Cardiac septum (tissue), 1 donor: Measurements from ENCODE around the gene TAF4. TPM values are rescaled to one million over a fixed set of nuclear protein-coding genes. Genes with fewer than 3 reads are reported as not detected.
"Not testable (repeated sequence)": the region's sequence is repeated elsewhere in the genome, so short reads cannot be mapped to it uniquely, and the experiment has no call there.

Source experiments
- DNase-seq: peaks from one replicate; pipeline ENCODE4 v3.0.0-alpha.2; 2020; ENCODE audit warnings: low spot score
- intact Hi-C: fragments of 100-400 bp; cut with DNase I; formaldehyde crosslinking; loops from one replicate; pipeline ENCODE4 v1.14.0; 2022
- total RNA-seq: library from RNA; stranded (reverse); fragmentation: NEBNext Ultra II Directional; extraction: Animal tissue kit (Norgen Biotek cat#: 25700); gene quantifications from one replicate; pipeline ENCODE4 v1.2.1, GENCODE V29; 2021
- donor health status: DM: no; HTN: no; CAD: no.

The TAF4 gene
- total RNA-seq, 1 donor from 2014 or later: 13.6 TPM

DNA sequence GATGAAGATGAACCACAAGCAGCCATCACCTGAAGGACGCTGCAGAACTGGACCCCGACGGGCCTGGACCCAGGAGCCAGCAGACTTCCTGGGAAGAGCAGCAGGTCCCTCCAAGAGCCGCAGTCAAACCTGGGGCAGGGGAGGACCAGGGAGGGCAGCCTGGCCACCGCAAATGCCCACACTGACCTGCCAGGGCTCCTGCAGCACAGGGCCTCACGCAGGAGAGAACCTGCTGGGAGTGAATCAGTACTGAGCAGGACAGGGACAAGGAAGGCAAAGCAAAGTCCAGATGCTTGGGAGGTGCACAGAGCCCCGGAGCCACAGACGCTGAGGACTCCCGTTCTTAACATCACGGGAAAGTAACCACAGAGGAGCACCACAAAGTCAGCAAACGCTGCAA is 75.2 kb downstream of the TAF4 start:
- intact Hi-C loops: no loop called here
- no peak for DNase-seq

DNA sequence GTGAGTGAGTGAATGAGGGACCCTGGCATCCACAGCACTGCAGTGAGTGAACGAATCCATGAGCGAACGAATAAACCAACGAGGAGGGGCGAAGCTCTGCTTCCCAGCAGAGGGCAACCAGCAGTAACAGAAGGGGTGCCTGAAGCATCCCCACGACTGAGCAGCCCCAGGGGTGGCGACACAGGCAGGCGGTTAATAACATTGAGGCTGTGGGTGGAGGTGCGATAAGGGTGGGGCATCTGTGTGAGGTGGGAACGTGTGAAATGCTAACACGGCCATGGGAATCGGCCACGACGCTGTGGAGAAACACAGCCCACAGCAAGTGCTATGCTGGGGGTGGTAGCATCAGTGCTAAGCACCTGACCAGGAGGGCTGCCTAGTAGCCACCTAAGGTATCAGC is 75.9 kb downstream of the TAF4 start:
- DNase-seq: no peak
- intact Hi-C loops: no loop called here

DNA sequence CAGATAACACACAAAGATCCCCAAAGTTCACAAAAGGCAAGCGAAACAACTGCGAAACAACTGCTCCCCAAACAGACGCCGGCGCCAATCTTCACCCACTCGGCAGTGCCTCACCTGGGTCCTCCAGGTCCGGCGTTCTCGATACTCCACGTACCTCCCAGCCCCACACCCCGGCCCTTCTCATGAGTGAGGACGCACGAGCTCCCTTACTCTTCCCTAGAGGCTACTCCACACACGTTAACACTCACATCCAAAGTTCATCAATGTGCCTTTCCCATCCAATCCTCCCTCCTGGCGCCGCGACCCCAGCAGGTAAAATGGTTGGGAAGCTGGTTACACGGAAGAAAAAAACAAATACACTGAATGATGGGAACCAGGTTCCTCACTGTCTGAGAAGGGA is 77.0 kb downstream of the TAF4 start:
- intact Hi-C loops: no loop called here

DNA sequence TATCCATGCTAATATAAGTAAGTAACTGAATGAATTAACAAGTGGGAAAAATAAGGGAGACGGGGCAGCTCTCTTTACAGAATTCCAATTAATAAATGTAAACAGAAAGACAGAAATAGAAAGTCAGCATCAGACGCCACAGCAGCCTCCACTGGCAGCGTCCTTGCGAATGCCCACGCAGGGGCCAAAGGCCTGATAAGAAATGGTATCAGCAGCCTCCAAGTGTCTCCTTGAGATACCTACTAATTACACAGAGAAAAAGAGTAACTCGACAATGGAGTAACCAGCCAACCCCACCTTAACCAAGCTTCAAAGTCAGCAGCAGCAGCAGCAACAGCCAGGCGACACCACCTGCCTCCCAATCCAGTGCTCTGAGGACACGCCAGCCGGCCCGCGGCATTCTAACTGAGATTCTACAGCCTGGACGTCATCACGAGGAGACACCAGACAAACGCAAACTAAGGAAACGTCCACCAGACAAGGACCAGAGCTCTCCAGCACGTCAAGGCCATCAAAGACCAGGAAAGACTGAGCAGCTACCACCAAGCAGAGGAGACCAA is 78.8 kb downstream of the TAF4 start:
- DNase-seq: no peak
- intact Hi-C loops: no loop called here

More for the DNA sequence above, 77.0 kb downstream of the TAF4 start:
- DNase-seq: no peak

DNA sequence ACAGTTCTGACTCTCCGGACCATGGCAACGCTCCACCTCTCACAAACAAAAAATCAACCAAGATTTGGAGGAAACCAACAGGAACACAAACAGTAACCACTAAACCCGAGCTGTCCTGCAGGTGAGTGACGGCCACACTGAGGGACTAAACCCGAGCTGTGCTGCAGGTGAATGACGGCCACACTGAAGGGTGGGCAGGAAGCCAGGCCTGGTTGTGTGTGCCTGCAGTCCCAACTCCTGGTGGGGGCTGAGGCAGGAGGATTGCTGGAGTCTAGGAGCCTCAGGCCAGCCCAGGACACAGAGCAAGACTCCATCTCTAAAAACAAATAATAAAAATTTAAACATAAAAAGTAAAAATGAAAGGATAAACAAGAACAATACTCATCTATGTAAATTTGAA is 80.6 kb downstream of the TAF4 start:
- no peak for DNase-seq

DNA sequence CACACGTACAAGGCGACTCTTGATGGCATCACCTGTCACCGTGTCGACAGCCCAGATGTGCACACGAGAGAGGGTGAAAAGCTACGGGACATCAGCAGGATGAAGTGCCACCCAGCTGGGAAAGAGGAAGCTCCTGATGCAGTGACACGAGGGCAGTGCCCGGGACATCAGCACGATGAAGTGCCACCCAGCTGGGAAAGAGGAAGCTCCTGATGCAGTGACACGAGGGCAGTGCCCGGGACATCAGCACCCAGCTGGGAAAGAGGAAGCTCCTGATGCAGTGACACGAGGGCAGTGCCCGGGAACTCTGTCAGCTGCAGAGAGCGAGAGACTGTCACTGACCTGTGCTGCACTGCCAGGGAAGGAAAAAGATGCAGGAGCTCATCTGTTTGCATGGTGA is 81.2 kb downstream of the TAF4 start:
- intact Hi-C loops: not testable (repeated sequence)

More for the DNA sequence above, 80.6 kb downstream of the TAF4 start:
- intact Hi-C loops: no loop called here

DNA sequence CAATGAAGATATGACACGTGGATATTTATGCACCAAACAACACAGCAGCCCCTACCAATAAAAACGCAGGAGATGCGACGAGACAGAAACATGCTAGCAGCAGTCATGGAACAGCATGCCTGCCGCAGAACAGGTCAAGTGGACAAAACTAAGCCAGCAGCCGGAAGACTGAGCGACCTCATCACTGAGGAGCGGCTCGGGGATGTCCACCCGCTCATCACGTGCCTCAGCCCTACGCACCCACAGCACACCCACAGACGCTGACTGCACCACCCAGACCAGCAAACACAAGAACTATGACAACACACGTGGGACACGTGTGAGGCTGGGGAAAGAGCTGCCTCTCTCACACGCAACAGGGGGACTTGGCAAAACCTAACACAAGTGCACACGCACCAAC is 81.7 kb downstream of the TAF4 start:
- intact Hi-C loops: no loop called here
- DNase-seq: no peak

More for the DNA sequence above, 81.2 kb downstream of the TAF4 start:
- DNase-seq: not testable (repeated sequence)

DNA sequence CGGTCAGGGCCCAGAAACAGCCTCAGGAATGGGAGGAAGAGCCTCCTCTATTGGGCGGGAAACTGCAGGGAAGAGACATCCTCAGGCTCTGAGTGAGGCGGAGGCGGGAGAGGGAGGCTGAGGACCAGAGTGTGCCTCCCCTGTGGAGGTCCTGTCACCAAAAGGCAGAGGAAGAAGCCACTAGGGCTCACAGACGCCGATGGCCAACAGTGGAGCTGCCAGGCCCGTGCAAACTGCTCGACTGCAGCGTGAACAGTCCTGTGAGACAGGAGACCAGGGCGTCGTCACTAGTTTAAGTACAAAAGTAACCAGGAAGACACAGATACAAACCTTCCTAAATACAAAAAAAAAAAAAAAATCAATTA is 82.7 kb downstream of the TAF4 start:
- intact Hi-C loops: no loop called here
- DNase-seq: no peak

DNA sequence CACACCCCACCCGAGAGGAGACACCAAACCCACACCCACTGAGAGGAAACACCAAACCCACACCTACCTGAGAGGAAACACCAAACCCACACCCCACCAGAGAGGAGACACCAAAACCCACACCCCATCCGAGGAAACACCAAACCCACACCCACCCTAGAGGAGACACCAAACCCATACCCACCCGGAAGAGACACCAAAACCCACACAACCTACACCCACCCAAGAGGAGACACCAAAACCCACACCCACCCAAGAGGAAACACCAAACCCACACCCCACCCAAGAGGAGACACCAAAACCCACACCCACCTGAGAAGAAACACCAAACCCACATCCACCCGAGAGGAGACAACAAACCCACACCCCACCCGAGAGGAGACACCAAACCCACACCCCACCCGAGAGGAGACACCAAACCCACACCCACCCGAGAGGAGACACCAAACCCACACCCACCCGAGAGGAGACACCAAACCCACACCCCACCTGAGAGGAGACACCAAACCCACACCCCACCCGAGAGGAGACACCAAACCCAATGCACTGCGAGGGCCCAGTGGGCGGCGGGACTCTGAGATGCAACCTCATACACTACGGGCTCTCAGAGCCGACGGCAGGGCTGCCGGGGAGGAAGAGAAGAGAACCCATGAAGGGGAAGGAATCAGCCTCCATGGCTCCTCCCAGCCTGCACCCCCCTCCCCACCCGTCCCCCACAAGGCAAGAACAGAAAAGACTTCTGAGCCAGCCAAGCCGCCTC is 83.3 kb downstream of the TAF4 start:
- intact Hi-C loops: no loop called here
- DNase-seq: no peak

DNA sequence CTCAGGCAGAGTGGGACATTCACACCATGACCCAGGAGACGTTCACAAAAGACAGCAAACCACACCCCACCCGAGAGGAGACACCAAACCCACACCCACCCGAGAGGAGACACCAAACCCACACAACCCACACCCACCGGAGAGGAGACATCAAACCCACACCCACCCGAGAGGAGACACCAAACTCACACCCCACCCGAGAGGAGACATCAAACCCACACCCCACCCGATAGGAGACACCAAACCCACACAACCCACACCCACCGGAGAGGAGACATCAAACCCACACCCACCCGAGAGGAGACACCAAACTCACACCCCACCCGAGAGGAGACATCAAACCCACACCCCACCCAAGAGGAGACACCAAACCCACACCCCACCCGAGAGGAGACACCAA is 84.0 kb downstream of the TAF4 start:
- intact Hi-C loops, DNase-seq: not testable (repeated sequence)

DNA sequence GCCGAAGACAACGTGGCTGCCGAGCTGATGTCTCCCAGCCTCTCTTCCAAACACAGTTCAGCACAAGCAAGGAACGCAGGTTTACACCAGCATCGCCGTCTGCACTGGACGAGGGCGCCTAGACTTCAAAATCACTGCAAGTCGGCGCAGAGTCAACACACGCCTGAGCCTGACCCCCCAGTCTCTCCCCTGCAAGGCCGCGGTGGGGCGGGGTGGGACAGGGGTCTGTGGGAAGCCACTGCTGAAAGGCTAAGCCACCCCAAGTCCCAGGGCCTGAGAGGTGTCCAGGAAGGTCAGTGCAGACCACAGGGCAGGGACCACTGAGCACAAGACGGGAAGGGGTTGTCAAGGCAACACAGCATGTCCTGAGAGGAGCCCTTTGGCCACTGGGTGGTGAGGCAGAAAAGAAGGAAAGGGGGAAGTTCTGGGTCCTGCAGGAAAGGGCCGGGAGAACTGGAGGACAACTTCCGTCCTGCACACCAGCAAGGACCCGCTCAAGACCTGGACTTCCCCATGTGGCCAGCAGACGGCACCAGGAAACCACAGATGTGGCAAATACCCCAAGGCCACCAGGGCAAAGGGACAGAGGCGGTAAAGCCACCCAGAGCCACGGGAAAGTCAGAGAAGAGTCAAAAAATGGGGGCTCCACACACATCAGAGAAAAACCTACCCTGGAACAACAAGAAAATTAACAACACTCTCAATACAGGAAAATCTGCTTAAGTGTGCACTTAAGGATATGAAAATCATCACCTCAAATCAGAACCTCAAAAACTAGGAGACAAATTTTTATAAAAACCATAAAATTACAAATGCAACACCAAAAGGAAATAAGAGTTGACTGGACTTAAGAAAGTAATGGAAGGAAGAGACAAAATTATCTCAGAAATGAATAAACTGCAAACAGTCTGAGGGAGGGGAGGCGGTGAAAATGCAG is 84.8 kb downstream of the TAF4 start:
- intact Hi-C loops: no loop called here
- peak; percentile 83 for DNase-seq

DNA sequence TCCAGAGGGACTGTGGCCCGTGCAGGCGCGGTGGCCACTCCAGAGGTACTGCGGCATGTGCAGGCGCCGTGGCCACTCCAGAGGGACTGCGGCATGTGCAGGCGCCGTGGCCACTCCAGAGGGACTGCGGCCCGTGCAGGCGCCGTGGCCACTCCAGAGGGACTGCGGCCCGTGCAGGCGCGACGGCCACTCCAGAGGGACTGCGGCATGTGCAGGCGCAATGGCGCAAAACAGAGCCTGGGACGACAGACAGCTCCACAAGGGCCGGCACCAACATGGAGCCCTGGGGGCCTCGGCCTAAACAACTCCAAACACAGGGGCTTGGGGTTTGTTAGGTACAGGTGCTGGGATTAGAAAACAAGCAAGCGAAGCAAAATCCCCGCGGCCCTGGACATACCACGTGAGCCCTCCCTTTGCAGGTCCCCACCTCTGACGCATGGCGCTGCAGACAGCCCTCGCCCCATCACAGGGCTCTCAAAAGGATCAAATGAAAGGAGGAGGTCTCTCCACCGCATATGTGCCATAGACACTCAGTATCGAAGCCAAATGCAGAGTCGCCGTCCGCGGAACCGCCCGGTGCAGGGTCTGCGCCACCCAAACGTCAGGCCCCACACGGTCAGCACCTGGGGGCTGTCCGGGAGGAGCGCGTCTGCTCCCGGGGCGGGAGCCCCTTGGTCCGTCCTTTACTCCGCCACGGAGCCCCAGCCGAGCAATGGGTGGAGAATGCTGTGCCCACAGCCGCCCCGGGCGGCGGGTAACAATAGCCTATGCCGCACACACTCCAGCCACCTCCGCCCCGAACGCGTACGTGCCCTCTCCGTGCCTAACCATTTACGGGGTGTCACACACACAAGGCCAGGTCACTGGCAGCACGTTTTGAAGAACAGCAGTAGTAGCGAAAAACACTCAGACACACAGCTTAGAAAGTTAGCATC is 85.7 kb downstream of the TAF4 start:
- intact Hi-C loops: no loop called here
- no peak for DNase-seq

DNA sequence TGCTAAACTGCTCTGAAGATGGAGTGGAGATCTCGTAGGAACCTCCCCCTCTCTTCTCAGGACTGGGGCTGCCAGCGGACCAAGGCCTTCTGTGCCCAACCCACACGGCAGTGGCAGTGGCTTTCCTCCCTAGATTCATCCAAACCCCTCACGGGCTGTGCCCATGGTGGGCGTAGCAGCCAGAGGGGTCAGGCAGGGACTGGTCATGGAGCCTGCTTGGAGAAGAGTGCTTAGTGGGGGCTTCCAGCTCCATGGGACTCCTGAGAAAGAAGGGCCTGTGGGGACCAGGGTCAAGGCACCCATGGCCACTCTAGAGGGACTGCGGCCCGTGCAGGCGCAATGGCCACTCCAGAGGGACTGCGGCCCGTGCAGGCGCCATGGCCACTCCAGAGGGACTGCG is 86.6 kb downstream of the TAF4 start:
- no peak for DNase-seq
- intact Hi-C loops: no loop called here

DNA sequence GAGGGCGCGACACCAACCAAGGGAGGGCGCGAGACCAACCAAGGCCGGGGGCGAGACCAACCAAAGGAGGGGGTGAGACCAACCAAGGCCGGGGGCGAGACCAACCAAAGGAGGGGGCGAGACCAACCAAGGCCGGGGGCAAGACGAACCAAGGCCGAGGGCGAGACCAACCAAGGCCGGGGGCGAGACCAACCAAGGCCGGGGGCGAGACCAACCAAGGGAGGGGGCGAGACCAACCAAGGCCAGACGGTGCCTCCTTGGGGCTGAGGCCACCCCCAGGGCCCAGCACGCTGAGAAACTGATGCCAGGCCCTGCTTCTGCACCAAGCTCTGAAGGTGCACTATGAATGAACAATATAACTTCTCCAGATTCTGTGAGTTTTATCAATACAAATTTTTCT is 87.2 kb downstream of the TAF4 start:
- intact Hi-C loops: no loop called here
- DNase-seq: no peak

DNA sequence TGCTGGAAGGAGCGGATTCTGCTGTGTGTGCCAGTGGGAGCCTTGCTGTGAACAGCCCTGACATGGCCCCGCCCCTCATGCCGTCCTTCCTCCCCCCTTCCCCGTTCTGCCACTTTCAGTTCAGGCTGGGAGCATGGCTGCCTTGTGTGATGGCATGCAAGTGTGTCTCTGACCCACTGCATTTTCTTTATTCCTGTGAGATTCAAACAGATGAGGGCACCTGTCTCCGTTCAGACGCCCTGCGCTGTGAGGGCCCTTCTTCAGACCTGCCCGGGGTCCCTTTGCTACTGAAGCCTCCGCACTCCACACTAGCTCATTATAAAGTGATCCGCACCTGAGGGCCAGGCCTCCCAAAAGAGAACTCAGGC is 88.3 kb downstream of the TAF4 start:
- intact Hi-C loops: no loop called here

DNA sequence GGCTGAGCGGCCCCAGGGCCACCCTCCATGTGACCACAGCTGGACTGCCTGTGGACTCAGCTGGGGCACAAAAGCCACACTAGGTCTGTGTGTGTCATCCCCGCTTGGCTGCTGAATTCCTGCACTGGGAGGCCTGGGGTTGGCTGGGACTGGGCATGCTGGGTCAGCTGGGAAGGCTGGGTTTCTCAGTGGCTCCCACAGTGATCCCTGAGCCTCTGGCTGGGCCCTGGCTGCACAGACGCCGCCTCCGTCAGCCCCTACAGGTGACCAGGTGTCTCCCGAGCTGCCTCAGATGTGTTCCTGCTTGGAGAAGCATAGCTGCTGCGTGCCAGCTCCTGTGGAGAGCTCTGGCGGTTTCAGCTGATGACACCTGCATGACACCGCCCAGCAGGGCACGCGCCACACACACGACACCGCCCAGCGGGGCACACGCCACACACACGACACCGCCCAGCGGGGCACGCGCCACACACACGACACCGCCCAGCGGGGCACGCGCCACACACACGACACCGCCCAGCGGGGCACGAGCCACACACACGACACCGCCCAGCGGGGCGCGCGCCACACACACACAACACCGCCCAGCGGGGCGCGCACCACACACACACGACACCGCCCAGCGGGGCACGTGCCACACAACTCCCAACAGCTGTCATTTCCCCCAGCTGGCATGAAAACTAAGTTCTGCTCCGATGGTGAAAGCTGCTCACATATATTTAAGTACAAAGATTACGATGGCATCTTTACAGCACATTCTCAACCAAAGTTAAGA is 88.8 kb downstream of the TAF4 start:
- peak; percentile 57 for DNase-seq
- intact Hi-C loops: no loop called here

More for the DNA sequence above, 88.3 kb downstream of the TAF4 start:
- peak; percentile 15 for DNase-seq

DNA sequence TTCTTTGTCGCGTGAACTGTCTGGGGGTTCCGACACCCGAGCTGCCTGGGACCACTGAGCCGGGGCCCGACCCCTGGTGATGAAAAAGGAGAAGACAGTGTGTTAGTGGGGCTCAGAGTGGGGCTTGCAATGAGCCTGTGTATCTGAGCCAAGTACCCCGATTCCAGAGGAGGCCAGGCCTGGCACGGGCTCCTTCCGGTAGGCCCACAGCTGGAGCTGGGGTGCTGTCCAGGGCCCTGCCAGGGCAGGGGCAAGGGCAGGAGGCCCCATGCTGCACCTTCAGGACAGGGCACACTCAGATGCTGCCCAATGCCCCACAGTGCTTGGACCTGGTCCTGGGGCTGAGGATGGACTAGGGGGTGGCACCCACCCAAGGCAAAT is 89.4 kb downstream of the TAF4 start:
- peak; percentile 51 for DNase-seq
- intact Hi-C loops: no loop called here

DNA sequence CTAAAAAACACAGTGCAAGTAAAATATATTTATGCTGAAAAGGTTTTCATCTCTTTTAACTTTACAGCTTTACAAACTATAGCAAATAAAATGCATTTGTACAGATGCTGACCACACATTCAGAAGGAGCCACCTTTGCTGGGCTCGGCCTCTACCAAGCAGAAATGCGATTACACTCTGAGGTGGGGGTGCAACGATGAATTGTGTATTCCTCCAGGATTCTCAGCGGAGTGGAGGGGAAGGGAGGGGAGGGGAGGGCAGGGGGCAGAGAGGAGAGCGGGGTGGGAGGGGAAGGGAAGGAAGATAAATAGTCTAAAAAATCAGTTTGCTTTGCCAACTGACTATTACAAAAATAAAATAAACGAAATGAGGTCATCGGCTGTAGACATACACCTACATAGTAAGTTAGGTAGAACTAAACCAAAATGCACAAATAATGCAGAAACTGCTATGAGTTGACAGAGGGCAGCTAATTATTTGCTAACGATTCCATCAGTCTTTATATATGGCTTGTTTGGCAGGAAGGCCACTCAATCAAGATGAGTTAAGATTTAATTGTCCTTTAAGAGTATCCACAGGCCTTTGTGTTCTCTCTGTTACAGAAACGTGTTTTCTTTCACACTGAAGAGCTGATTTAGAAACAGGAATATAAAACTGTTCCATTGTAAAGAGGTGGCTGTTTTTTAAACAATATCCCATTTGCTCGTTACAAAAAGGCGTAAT is 90.1 kb downstream of the TAF4 start:
- intact Hi-C loops: no loop called here
- peak; percentile 57 for DNase-seq
